PC-9 (cell line): ENCODE data around the gene TCP11. TPM values are rescaled to one million over a fixed set of nuclear protein-coding genes. Genes with fewer than 3 reads are reported as not detected.

Experiments
- BruUV-seq: library from RNA; stranded (reverse); fragments of 400-500 nt; replicated peaks from 2 replicates; lab custom pipeline; 2021; lab: Mats Ljungman, UMichigan
- CTCF ChIA-PET: fragments of 300-600 bp; sonication (Branson Sonifier 250); formaldehyde crosslinking; loops from one replicate; lab custom pipeline; 2022; ENCODE audit warnings: antibody characterized with exemption; lab: Charles Lee
- POLR2A ChIA-PET: fragments of 300-600 bp; sonication (Branson Sonifier 250); formaldehyde crosslinking; loops from one replicate; lab custom pipeline; 2022; ENCODE audit warnings: antibody characterized with exemption; ENCODE audit not compliant: unreplicated experiment; lab: Charles Lee
- DNase-seq, 2 experiments: peaks; one replicate each; pipeline versions ENCODE4 v3.0.0 to v3.0.0-alpha.2; 2015 to 2022; ENCODE audit warnings: mixed read lengths in 1 of 2
- H2AFZ ChIP-seq: fragments of 200-600 bp; sonication (generic); 2 replicates; pipeline ENCODE4 v1.8.1; 2017; ENCODE audit warnings: antibody characterized with exemption
- H3F3A ChIP-seq: fragments of 200-600 bp; sonication (generic); 2 replicates; pipeline ENCODE4 v1.8.1; 2017; ENCODE audit warnings: antibody characterized with exemption, mild to moderate bottlenecking, low read depth; ENCODE audit not compliant: insufficient read depth
- H3K27ac ChIP-seq: fragments of 200-600 bp; sonication (generic); 2 replicates; pipeline ENCODE4 v1.6.1; 2016; ENCODE audit warnings: mixed run types
- H3K27me3 ChIP-seq: fragments of 200-600 bp; sonication (generic); 2 replicates; pipeline ENCODE4 v1.6.1; 2016; ENCODE audit warnings: low read depth, mixed run types; ENCODE audit not compliant: insufficient read depth
- H3K36me3 ChIP-seq: fragments of 200-600 bp; sonication (generic); 2 replicates; pipeline ENCODE4 v1.6.1; 2016; ENCODE audit warnings: low read depth, mixed run types
- H3K4me1 ChIP-seq: fragments of 200-600 bp; sonication (generic); replicated peaks from 2 replicates; pipeline ENCODE4 v1.6.1; 2016; ENCODE audit warnings: mixed run types; ENCODE audit not compliant: insufficient read depth
- H3K4me2 ChIP-seq: fragments of 200-600 bp; sonication (generic); 2 replicates; pipeline ENCODE4 v1.6.1; 2017; ENCODE audit warnings: mixed run types
- H3K4me3 ChIP-seq: fragments of 200-600 bp; sonication (generic); 2 replicates; pipeline ENCODE4 v1.6.1; 2016; ENCODE audit warnings: mixed run types
- H3K79me2 ChIP-seq: fragments of 200-600 bp; sonication (generic); 2 replicates; pipeline ENCODE4 v1.6.1; 2017; ENCODE audit warnings: low read depth, mixed run types
- H3K9me2 ChIP-seq: fragments of 200-600 bp; sonication (generic); 2 replicates; pipeline ENCODE4 v1.8.1; 2017; ENCODE audit warnings: mild to moderate bottlenecking; ENCODE audit not compliant: insufficient read depth
- H3K9me3 ChIP-seq: fragments of 200-600 bp; sonication (generic); 2 replicates; pipeline ENCODE4 v1.8.1; 2016; ENCODE audit warnings: low read depth; ENCODE audit not compliant: insufficient read depth
- H4K20me1 ChIP-seq: fragments of 200-600 bp; sonication (generic); 2 replicates; pipeline ENCODE4 v1.8.1; 2017; ENCODE audit not compliant: insufficient read depth
- EZH2 ChIP-seq: fragments of 200-600 bp; sonication (generic); IDR thresholded peaks from 2 replicates; pipeline ENCODE4 v1.8.0; 2017; ENCODE audit warnings: antibody characterized with exemption, low read depth
- intact Hi-C: fragments of 100-400 bp; cut with micrococcal nuclease; formaldehyde crosslinking; loops from one replicate; pipeline ENCODE4 v1.10.0; 2022; ENCODE audit not compliant: unreplicated experiment
- total RNA-seq: library from RNA; stranded (reverse); gene quantifications from 2 replicates; pipeline ENCODE4 v1.2.3, GENCODE V29; 2021
- TF ChIP-seq, protein P1 (sequence below): fragments of 200-600 bp; sonication (generic); conservative IDR thresholded peaks from 2 replicates; pipeline ENCODE4 v1.6.1; 2017; ENCODE audit warnings: mixed run types, antibody characterized with exemption, mild to moderate bottlenecking, moderate library complexity

TCP11 gene
- total RNA-seq, 1 experiment from 2014 or later = not detected

GRCh38 chr6:35083507-35083906 is 57.6 kb downstream of the TCP11 start:
- CTCF ChIA-PET = no interaction called here
- H3K27me3 ChIP-seq = no peaks in the 10 kb centered on the region
- H3K9me3 ChIP-seq = no peaks in the 10 kb centered on the region
- DNase-seq = no peak
- H2AFZ ChIP-seq = no peak overlapping the region
- H3K9me2 ChIP-seq = no peaks in the 10 kb centered on the region
- H3F3A ChIP-seq = no peaks in the 10 kb centered on the region
- H3K4me2 ChIP-seq = no peak overlapping the region
- no TSS peak for BruUV-seq
- no peak overlapping the region for H3K27ac ChIP-seq
- no peak overlapping the region for H3K4me3 ChIP-seq
- no peaks in the 10 kb centered on the region for H3K36me3 ChIP-seq
- POLR2A ChIA-PET = no interaction called here
- intact Hi-C loops = no loop called here
- TF ChIP-seq, protein P1, sequence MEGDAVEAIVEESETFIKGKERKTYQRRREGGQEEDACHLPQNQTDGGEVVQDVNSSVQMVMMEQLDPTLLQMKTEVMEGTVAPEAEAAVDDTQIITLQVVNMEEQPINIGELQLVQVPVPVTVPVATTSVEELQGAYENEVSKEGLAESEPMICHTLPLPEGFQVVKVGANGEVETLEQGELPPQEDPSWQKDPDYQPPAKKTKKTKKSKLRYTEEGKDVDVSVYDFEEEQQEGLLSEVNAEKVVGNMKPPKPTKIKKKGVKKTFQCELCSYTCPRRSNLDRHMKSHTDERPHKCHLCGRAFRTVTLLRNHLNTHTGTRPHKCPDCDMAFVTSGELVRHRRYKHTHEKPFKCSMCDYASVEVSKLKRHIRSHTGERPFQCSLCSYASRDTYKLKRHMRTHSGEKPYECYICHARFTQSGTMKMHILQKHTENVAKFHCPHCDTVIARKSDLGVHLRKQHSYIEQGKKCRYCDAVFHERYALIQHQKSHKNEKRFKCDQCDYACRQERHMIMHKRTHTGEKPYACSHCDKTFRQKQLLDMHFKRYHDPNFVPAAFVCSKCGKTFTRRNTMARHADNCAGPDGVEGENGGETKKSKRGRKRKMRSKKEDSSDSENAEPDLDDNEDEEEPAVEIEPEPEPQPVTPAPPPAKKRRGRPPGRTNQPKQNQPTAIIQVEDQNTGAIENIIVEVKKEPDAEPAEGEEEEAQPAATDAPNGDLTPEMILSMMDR = no peak
- no peak for TF ChIP-seq EZH2
- 0 out of 2 replicates have a peak, but pooled peaks cover 2% of the 10 kb centered on the region for H4K20me1 ChIP-seq
- no peaks in the 10 kb centered on the region for H3K4me1 ChIP-seq
- no peaks in the 10 kb centered on the region for H3K79me2 ChIP-seq

DNA sequence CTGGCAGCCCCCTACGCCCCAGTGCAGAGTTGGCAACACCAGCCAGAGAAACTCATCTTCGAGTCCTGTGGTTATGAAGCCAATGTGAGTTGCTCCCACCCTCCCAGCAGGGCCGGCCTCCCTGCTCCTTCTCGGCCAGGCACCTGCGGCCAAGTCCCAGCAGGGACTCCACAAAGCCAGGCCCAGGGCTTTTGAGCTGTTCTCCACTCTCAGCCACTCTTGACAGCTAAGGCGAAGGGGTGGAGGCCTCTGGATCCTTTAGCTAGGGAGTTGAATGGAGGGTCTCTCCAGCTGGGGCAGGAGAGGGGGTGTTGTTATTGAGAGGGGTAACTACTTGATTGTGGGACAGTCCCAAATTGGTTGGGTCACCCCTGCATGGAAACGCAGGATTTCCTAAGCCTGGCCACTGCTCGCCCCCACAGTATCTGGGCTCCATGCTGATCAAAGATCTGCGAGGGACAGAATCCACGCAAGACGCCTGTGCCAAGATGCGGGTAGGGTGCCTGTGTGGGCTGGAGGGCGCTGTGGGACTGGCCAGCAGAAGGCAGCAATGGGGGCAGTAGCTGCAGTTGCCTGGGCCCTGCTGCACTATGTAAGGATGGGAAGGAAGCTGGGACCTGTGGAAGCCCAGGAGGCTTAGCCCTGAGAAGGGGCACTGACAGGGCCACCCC is 58.3 kb downstream of the TCP11 start:
- H3K4me3 ChIP-seq = no peak overlapping the region
- intact Hi-C loops = no loop called here
- H3K36me3 ChIP-seq = no peaks in the 10 kb centered on the region
- TF ChIP-seq, protein P1 = no peak
- TF ChIP-seq EZH2 = no peak
- H3K27ac ChIP-seq = no peak overlapping the region
- ChIA-PET CTCF (no interaction called here), POLR2A (no interaction called here)
- no peaks in the 10 kb centered on the region for H3K79me2 ChIP-seq
- no peak for DNase-seq
- H2AFZ ChIP-seq = no peak overlapping the region
- H3K9me3 ChIP-seq = no peaks in the 10 kb centered on the region
- H3F3A ChIP-seq = no peaks in the 10 kb centered on the region
- H3K27me3 ChIP-seq = no peaks in the 10 kb centered on the region
- no TSS peak for BruUV-seq
- 0 out of 2 replicates have a peak, but pooled peaks cover 2% of the 10 kb centered on the region for H4K20me1 ChIP-seq
- no peaks in the 10 kb centered on the region for H3K4me1 ChIP-seq
- H3K4me2 ChIP-seq = no peak overlapping the region
- H3K9me2 ChIP-seq = no peaks in the 10 kb centered on the region

- no peaks in the 10 kb centered on the region for H3K36me3 ChIP-seq
- no peak for DNase-seq
- no peaks in the 10 kb centered on the region for H3K79me2 ChIP-seq
- H3F3A ChIP-seq = no peaks in the 10 kb centered on the region
- H3K4me1 ChIP-seq = no peaks in the 10 kb centered on the region
- no peak overlapping the region for H3K4me2 ChIP-seq
- 0 out of 2 replicates have a peak, but pooled peaks cover 2% of the 10 kb centered on the region for H4K20me1 ChIP-seq
- H3K4me3 ChIP-seq = no peak overlapping the region
- no peaks in the 10 kb centered on the region for H3K9me2 ChIP-seq
- no TSS peak for BruUV-seq
- H3K27me3 ChIP-seq = no peaks in the 10 kb centered on the region
- CTCF ChIA-PET = no interaction called here
- H3K27ac ChIP-seq = no peak overlapping the region
- H3K9me3 ChIP-seq = no peaks in the 10 kb centered on the region
- H2AFZ ChIP-seq = no peak overlapping the region
- intact Hi-C loops = no loop called here
- POLR2A ChIA-PET = no interaction called here
- TF ChIP-seq, protein P1 = no peak
Measured at GRCh38 chr6:35082046-35082732, 59.0 kb downstream of the TCP11 start.
